ENCODE measurements around the gene A2ML1. TPM values are rescaled to one million over a fixed set of nuclear protein-coding genes. Genes with fewer than 3 reads are reported as not detected.

The A2ML1 gene
- total and polyA plus RNA-seq, 12 donors, result 0.08 to 1.4 (median 0.14) TPM; not detected in 8

- no peak for TF ChIP-seq POLR2A (IDR thresholded peaks at IDR 0.05)
- no peak for TF ChIP-seq CTCF (IDR thresholded peaks at IDR 0.05)
- no peak overlapping the region for H3K4me3 ChIP-seq
- no peak for DNase-seq
- intact Hi-C loops (cut with DNase I), result no loop called here
- H3K36me3 ChIP-seq (replicated peaks in 1 of 2), result no peaks in the 10 kb centered on the region
- WGBS, 4 donors, result 73 to 79% (median 75%) methylated on average over 5 of the region's 5 CpGs
- no peaks in the 10 kb centered on the region for H3K27me3 ChIP-seq
- no peaks in the 10 kb centered on the region for H3K4me1 ChIP-seq (replicated peaks in 1 of 2)
- H3K27ac ChIP-seq, result no peak overlapping the region
- no peaks in the 10 kb centered on the region for H3K9me3 ChIP-seq (replicated peaks in 1 of 3)
These were observed 8.7 kb upstream of the A2ML1 start for GRCh38 chr12:8813572-8814357.

- Histone ChIP-seq H3K36me3 (replicated peaks in 1 of 2) (no peaks in the 10 kb centered on the region), H3K27ac (no peak overlapping the region), H3K9me3 (replicated peaks in 1 of 3) (no peaks in the 10 kb centered on the region), H3K27me3 (no peaks in the 10 kb centered on the region), H3K4me1 (replicated peaks in 1 of 2) (no peaks in the 10 kb centered on the region), H3K4me3 (no peak overlapping the region)
- no peak for TF ChIP-seq CTCF (IDR thresholded peaks at IDR 0.05)
- no peak for TF ChIP-seq POLR2A (IDR thresholded peaks at IDR 0.05)
- WGBS, 4 donors, result 69 to 76% (median 73%) methylated on average over 3 of the region's 3 CpGs
- no peak for DNase-seq
- intact Hi-C loops (cut with DNase I), result no loop called here
These were observed 5.9 kb upstream of the A2ML1 start for GRCh38 chr12:8816448-8817050.

- no peak overlapping the region for H3K4me3 ChIP-seq
- DNase-seq, result no peak
- H3K9me3 ChIP-seq (replicated peaks in 1 of 3), result no peaks in the 10 kb centered on the region
- 91 to 100% (median 98%) methylated on average over 1 of the region's 1 CpG for WGBS, 4 donors
- H3K4me1 ChIP-seq (replicated peaks in 1 of 2), result no peaks in the 10 kb centered on the region
- no peaks in the 10 kb centered on the region for H3K36me3 ChIP-seq (replicated peaks in 1 of 2)
- intact Hi-C loops (cut with DNase I), result no loop called here
- no peaks in the 10 kb centered on the region for H3K27me3 ChIP-seq
- TF ChIP-seq POLR2A (IDR thresholded peaks at IDR 0.05) (no peak), CTCF (IDR thresholded peaks at IDR 0.05) (no peak)
- no peak overlapping the region for H3K27ac ChIP-seq
These were observed 4.6 kb upstream of the A2ML1 start for GRCh38 chr12:8817856-8818255.

- intact Hi-C loops (cut with DNase I), result no loop called here
- TF ChIP-seq POLR2A (IDR thresholded peaks at IDR 0.05) (no peak), CTCF (IDR thresholded peaks at IDR 0.05) (no peak)
- 81 to 90% (median 86%) methylated on average over 2 of the region's 2 CpGs for WGBS, 4 donors
These were observed 3.9 kb upstream of the A2ML1 start for GRCh38 chr12:8818526-8818925.

More at GRCh38 chr12:8818526-8818925, 3.9 kb upstream of the A2ML1 start:
- H3K9me3 ChIP-seq (replicated peaks in 1 of 3), result no peaks in the 10 kb centered on the region
- no peaks in the 10 kb centered on the region for H3K36me3 ChIP-seq (replicated peaks in 1 of 2)
- no peak for DNase-seq
- no peaks in the 10 kb centered on the region for H3K4me1 ChIP-seq (replicated peaks in 1 of 2)
- no peak overlapping the region for H3K27ac ChIP-seq
- H3K27me3 ChIP-seq, result no peaks in the 10 kb centered on the region
- no peak overlapping the region for H3K4me3 ChIP-seq

Measured in adrenal gland (tissue), 12 donors.